HUES64 (cell line): Measurements from ENCODE around the gene YBEY.

ENCODE experiments used
- H3K27ac ChIP-seq: 2 replicates; pipeline ENCODE4 v1.7.0; 2013; ENCODE audit warnings: low read depth, low read length, inconsistent platforms
- H3K27me3 ChIP-seq: 2 replicates; pipeline ENCODE4 v1.6.1; 2013; ENCODE audit warnings: mild to moderate bottlenecking, low read length; ENCODE audit not compliant: insufficient read depth
- H3K36me3 ChIP-seq: 2 replicates; pipeline ENCODE4 v1.6.1; 2013; ENCODE audit warnings: mild to moderate bottlenecking, low read length; ENCODE audit not compliant: insufficient read depth
- H3K4me1 ChIP-seq: 2 replicates; pipeline ENCODE4 v1.6.1; 2013; ENCODE audit warnings: mild to moderate bottlenecking, low read length, moderate library complexity; ENCODE audit not compliant: insufficient read depth
- H3K4me3 ChIP-seq: 2 replicates; pipeline ENCODE4 v1.5.1; 2013; ENCODE audit warnings: mild to moderate bottlenecking, low read length, moderate library complexity
- H3K9ac ChIP-seq: 2 replicates; pipeline ENCODE4 v1.6.1; 2013; ENCODE audit warnings: mild to moderate bottlenecking, low read depth, low read length
- H3K9me3 ChIP-seq: 2 replicates; pipeline ENCODE4 v1.6.1; 2013; ENCODE audit warnings: low read depth, low read length; ENCODE audit not compliant: insufficient read depth
- WGBS: fragments of 150-250, 120-280 bp; methylation state at CpG from one replicate; pipeline ENCODE4 v1.1.7; 2013; ENCODE audit warnings: missing lambda C conversion rate; 5-methylcytosine and 5-hydroxymethylcytosine counted together

Gene YBEY

GRCh38 chr21:46334351-46335140 is 48.4 kb downstream of the YBEY start:
- Histone ChIP-seq H3K36me3 (peaks cover 82% of the 10 kb centered on the region), H3K9ac (no peak overlapping the region), H3K27ac (no peak overlapping the region), H3K9me3 (no peaks in the 10 kb centered on the region), H3K4me3 (no peak overlapping the region), H3K4me1 (no peaks in the 10 kb centered on the region), H3K27me3 (no peaks in the 10 kb centered on the region)
- 96% methylated on average over 12 of the region's 12 CpGs for WGBS

GRCh38 chr21:46336603-46337002 is 50.5 kb downstream of the YBEY start:
- Histone ChIP-seq H3K4me3 (no peak overlapping the region), H3K9me3 (no peaks in the 10 kb centered on the region), H3K36me3 (peaks cover 69% of the 10 kb centered on the region), H3K4me1 (no peaks in the 10 kb centered on the region), H3K27me3 (no peaks in the 10 kb centered on the region), H3K27ac (no peak overlapping the region), H3K9ac (no peak overlapping the region)
- 92% methylated on average over 3 of the region's 3 CpGs for WGBS

- H3K4me1 ChIP-seq: no peaks in the 10 kb centered on the region
- H3K9ac ChIP-seq: no peak overlapping the region
- H3K4me3 ChIP-seq: no peak overlapping the region
- H3K27me3 ChIP-seq: no peaks in the 10 kb centered on the region
- peaks cover 50% of the 10 kb centered on the region for H3K36me3 ChIP-seq
- WGBS: 91% methylated on average over 8 of the region's 8 CpGs
- H3K9me3 ChIP-seq: no peaks in the 10 kb centered on the region
- no peak overlapping the region for H3K27ac ChIP-seq
These were observed 54.9 kb downstream of the YBEY start for GRCh38 chr21:46340998-46341397.

GRCh38 chr21:46344219-46344915 is 58.2 kb downstream of the YBEY start:
- no peaks in the 10 kb centered on the region for H3K4me1 ChIP-seq
- H3K27ac ChIP-seq: no peak overlapping the region
- H3K27me3 ChIP-seq: no peaks in the 10 kb centered on the region
- H3K4me3 ChIP-seq: no peak overlapping the region
- WGBS: 94% methylated on average over 20 of the region's 20 CpGs
- H3K9me3 ChIP-seq: no peaks in the 10 kb centered on the region
- no peak overlapping the region for H3K9ac ChIP-seq
- H3K36me3 ChIP-seq: peaks cover 51% of the 10 kb centered on the region

GRCh38 chr21:46345861-46346260 is 59.7 kb downstream of the YBEY start:
- H3K4me1 ChIP-seq: no peaks in the 10 kb centered on the region
- WGBS: 95% methylated on average over 14 of the region's 14 CpGs
- H3K36me3 ChIP-seq: peaks cover 56% of the 10 kb centered on the region
- no peak overlapping the region for H3K27ac ChIP-seq
- no peaks in the 10 kb centered on the region for H3K27me3 ChIP-seq
- no peak overlapping the region for H3K4me3 ChIP-seq
- H3K9ac ChIP-seq: no peak overlapping the region
- H3K9me3 ChIP-seq: no peaks in the 10 kb centered on the region

- H3K9me3 ChIP-seq: no peaks in the 10 kb centered on the region
- H3K27ac ChIP-seq: no peak overlapping the region
- H3K27me3 ChIP-seq: no peaks in the 10 kb centered on the region
- H3K9ac ChIP-seq: no peak overlapping the region
- H3K4me3 ChIP-seq: no peak overlapping the region
- H3K4me1 ChIP-seq: no peaks in the 10 kb centered on the region
- 95% methylated on average over 34 of the region's 34 CpGs for WGBS
- H3K36me3 ChIP-seq: peaks cover 63% of the 10 kb centered on the region
These were observed 60.4 kb downstream of the YBEY start for GRCh38 chr21:46346296-46347202.

- 94% methylated on average over 10 of the region's 10 CpGs for WGBS
- H3K27ac ChIP-seq: no peak overlapping the region
- H3K4me3 ChIP-seq: no peak overlapping the region
- H3K9ac ChIP-seq: no peak overlapping the region
- H3K27me3 ChIP-seq: no peaks in the 10 kb centered on the region
- peaks cover 69% of the 10 kb centered on the region for H3K36me3 ChIP-seq
- H3K4me1 ChIP-seq: no peaks in the 10 kb centered on the region
- no peaks in the 10 kb centered on the region for H3K9me3 ChIP-seq
These were observed 61.0 kb downstream of the YBEY start for GRCh38 chr21:46347203-46347550.
